Measurements from ENCODE around the gene SLC25A25. TPM values are rescaled to one million over a fixed set of nuclear protein-coding genes. Genes with fewer than 3 reads are reported as not detected.
"Not testable (repeated sequence)": the region's sequence is repeated elsewhere in the genome, so short reads cannot be mapped to it uniquely, and the experiment has no call there.

The SLC25A25 gene
- total and polyA plus RNA-seq, 2 donors (not counting 3 experiments of a cell fraction or from before 2014, with no cell fraction given), result 18.1 to 20.2 TPM

DNA sequence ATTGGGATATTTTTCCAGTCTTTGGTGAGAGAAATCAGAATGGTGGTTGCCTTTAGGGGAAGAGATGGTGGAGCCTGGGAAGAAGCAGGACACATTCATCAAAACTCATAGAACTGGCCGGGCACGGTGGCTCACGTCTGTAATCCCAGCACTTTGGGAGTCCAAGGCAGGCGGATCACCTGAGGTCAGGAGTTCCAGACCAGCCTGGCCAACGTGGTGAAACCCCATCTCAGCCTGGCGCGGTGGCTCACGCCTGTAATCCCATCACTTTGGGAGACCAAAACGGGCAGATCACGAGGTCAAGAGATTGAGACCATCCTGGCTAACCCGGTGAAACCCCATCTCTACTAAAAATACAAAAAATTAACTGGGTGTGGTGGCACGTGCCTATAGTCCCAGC, 43.7 kb downstream of the SLC25A25 start:
- peaks cover under 1 to 15% of the 10 kb centered on the region in 2 experiments for H3K36me3 ChIP-seq (ENCODE audit: control insufficient read depth in 2 of 2, extremely low read depth in 1 of 2, insufficient read depth in 2 of 2, low read length in 2 of 2)
- dilution Hi-C loops (cut with MboI; ENCODE audit: extremely low pct_ligation_motif_present, low sequenced_read_pairs); DNase-seq (ENCODE audit: low read depth, low spot score); H3K27me3 ChIP-seq (ENCODE audit: control insufficient read depth in 2 of 2, insufficient read depth in 2 of 2, low read length in 2 of 2); POLR2A ChIA-PET; intact Hi-C loops (cut with micrococcal nuclease); H3K9me3 ChIP-seq (replicated peaks; ENCODE audit: control insufficient read depth, insufficient read depth, low read length); H4K20me1 ChIP-seq (replicated peaks; ENCODE audit: control insufficient read depth, extremely low read depth, insufficient read depth, low read length); H3K9me1 ChIP-seq (replicated peaks; ENCODE audit: control insufficient read depth, extremely low read depth, insufficient read depth, low read length); H3K79me2 ChIP-seq (ENCODE audit: control insufficient read depth, insufficient read depth, low read length); H3K4me1 ChIP-seq (ENCODE audit: control insufficient read depth, extremely low read depth, insufficient read depth, low read length); H3K27ac ChIP-seq (ENCODE audit: insufficient read depth, low read depth, low read length); BruUV-seq (replicated peaks); H2AFZ ChIP-seq (ENCODE audit: low read depth, low read length); H3K4me3 ChIP-seq (replicated peaks in 1 of 3; ENCODE audit: insufficient read depth in 1 of 3, low read depth in 1 of 3, low read length in 3 of 3); FAIRE-seq; H3K9ac ChIP-seq (replicated peaks; ENCODE audit: extremely low read depth, insufficient read depth, low read length); H3K4me2 ChIP-seq (ENCODE audit: insufficient read depth, low read length); CTCF ChIA-PET: not testable (repeated sequence)

DNA sequence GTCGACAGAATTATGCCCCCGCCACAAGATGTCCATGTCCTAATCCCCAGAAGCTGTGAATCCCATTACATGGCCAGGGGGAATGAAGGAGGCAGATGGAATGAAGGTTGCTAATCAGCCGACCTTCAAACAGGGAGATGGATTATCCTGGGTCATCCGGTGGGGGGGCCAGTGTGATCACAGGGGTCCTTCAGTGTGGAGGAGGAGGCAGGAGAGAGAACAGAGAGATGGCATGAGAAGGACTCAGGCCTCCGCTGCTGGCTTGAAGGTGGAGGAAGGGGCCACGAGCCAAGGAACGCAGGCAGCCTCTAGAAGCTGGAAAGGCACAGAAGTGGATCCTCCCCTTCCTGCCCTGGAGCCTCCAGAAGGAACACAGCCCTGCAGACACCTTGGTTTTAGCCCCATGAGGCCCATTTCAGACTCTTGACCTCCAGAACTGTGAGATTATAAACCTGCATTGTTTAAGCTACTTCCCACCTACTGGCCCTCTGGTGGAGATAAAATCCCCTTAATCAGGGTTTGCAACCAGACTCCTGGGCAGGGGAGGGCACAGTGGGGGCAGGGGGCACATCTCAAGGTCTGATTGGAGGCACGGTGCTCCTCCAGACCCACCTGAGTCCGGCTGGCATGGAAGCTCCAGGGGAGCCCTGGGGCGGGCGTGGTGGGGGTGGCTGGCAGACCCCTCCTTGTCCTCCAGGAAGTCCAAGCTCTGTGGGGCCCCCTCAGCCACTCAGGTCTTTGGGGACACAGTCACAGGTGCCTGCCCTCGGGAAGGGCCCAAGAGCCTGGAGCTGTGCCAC, 45.7 kb downstream of the SLC25A25 start:
- Histone ChIP-seq H3K27ac (ENCODE audit: insufficient read depth, low read depth, low read length) (no peak overlapping the region), H3K79me2 (ENCODE audit: control insufficient read depth, insufficient read depth, low read length) (no peaks in the 10 kb centered on the region), H3K4me3 (replicated peaks in 1 of 3; ENCODE audit: insufficient read depth in 1 of 3, low read depth in 1 of 3, low read length in 3 of 3) (no peak overlapping the region), H3K9me3 (replicated peaks; ENCODE audit: control insufficient read depth, insufficient read depth, low read length) (no peaks in the 10 kb centered on the region), H2AFZ (ENCODE audit: low read depth, low read length) (no peak overlapping the region), H3K9me1 (replicated peaks; ENCODE audit: control insufficient read depth, extremely low read depth, insufficient read depth, low read length) (no peaks in the 10 kb centered on the region), H3K4me2 (ENCODE audit: insufficient read depth, low read length) (no peak overlapping the region), H4K20me1 (replicated peaks; ENCODE audit: control insufficient read depth, extremely low read depth, insufficient read depth, low read length) (no peaks in the 10 kb centered on the region), H3K36me3 (ENCODE audit: control insufficient read depth in 2 of 2, extremely low read depth in 1 of 2, insufficient read depth in 2 of 2, low read length in 2 of 2) (no peaks in the 10 kb centered on the region), H3K9ac (replicated peaks; ENCODE audit: extremely low read depth, insufficient read depth, low read length) (no peak overlapping the region), H3K27me3 (ENCODE audit: control insufficient read depth in 2 of 2, insufficient read depth in 2 of 2, low read length in 2 of 2) (no peaks in the 10 kb centered on the region), H3K4me1 (ENCODE audit: control insufficient read depth, extremely low read depth, insufficient read depth, low read length) (no peaks in the 10 kb centered on the region)
- ChIA-PET POLR2A (interaction anchor here (0.6 kb wide), 1 partner anchor 13 kb away, joined by 3 read pairs; no protein-coding TSS in a partner anchor), CTCF (interaction anchor here (2.8 kb wide), 1 partner anchor 11 kb away, joined by 12 read pairs; no protein-coding TSS in a partner anchor)
- TF ChIP-seq GATA2 (IDR thresholded peaks at IDR 0.05; ENCODE audit: insufficient read depth, insufficient read length, low read depth, low read length) (no peak), JUN (IDR thresholded peaks at IDR 0.05; ENCODE audit: borderline replicate concordance, insufficient read depth, insufficient read length, low read depth) (no peak), POLR2AphosphoS5 (IDR thresholded peaks at IDR 0.05; ENCODE audit: insufficient read depth, low read depth, low read length) (no peak), POLR2A (IDR thresholded peaks at IDR 0.05; ENCODE audit: low read depth, low read length) (no peak), EZH2 (IDR thresholded peaks at IDR 0.05; ENCODE audit: borderline replicate concordance, low read depth, low read length, severe bottlenecking) (no peak), MYC (IDR thresholded peaks at IDR 0.05; ENCODE audit: low read depth, low read length) (no peak), FOS (IDR thresholded peaks at IDR 0.05; ENCODE audit: borderline replicate concordance, insufficient read depth, low read length) (no peak)
- TF ChIP-seq, protein P1, sequence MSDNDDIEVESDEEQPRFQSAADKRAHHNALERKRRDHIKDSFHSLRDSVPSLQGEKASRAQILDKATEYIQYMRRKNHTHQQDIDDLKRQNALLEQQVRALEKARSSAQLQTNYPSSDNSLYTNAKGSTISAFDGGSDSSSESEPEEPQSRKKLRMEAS (IDR thresholded peaks at IDR 0.05; ENCODE audit: insufficient read depth, insufficient read length), result no peak
- TF ChIP-seq, protein P2, sequence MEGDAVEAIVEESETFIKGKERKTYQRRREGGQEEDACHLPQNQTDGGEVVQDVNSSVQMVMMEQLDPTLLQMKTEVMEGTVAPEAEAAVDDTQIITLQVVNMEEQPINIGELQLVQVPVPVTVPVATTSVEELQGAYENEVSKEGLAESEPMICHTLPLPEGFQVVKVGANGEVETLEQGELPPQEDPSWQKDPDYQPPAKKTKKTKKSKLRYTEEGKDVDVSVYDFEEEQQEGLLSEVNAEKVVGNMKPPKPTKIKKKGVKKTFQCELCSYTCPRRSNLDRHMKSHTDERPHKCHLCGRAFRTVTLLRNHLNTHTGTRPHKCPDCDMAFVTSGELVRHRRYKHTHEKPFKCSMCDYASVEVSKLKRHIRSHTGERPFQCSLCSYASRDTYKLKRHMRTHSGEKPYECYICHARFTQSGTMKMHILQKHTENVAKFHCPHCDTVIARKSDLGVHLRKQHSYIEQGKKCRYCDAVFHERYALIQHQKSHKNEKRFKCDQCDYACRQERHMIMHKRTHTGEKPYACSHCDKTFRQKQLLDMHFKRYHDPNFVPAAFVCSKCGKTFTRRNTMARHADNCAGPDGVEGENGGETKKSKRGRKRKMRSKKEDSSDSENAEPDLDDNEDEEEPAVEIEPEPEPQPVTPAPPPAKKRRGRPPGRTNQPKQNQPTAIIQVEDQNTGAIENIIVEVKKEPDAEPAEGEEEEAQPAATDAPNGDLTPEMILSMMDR (IDR thresholded peaks at IDR 0.05; ENCODE audit: extremely low read depth in 1 of 2, insufficient read depth in 1 of 2, low read depth in 1 of 2, low read length in 2 of 2), result no peak
- BruUV-seq (replicated peaks), result no TSS peak
- intact Hi-C loops (cut with micrococcal nuclease), result no loop called here
- FAIRE-seq (no peak), DNase-seq (ENCODE audit: low read depth, low spot score) (no peak)
- dilution Hi-C loops (cut with MboI; ENCODE audit: extremely low pct_ligation_motif_present, low sequenced_read_pairs), result no loop called here

Measured in endothelial cell of umbilical vein (primary cell).